Lung (tissue), 12 donors: ENCODE results near the gene TM6SF1. TPM values are rescaled to one million over a fixed set of nuclear protein-coding genes. Genes with fewer than 3 reads are reported as not detected.
A peak's percentile ranks its signal among the peaks of the same experiment; 100 is the strongest.

Experiments
- ATAC-seq: fragments of 200-7000 bp; cut with Tn5 transposase; one replicate; pipeline ENCODE4 v1.9.1; 2020; ENCODE audit warnings: moderate number of reproducible peaks; ENCODE audit not compliant: insufficient read depth, low FRiP score
- DNase-seq, 3 donors: peaks; one replicate each; pipeline ENCODE4 v3.0.0-alpha.2; 2013 to 2017
- H3K27ac ChIP-seq, 2 donors: one replicate each; pipeline ENCODE4 v1.5.1; 2013; ENCODE audit warnings: mild to moderate bottlenecking in 2 of 2, moderate library complexity in 2 of 2, control low read depth in 1 of 2, inconsistent platforms in 1 of 2, low read depth in 1 of 2, low read length in 1 of 2
- H3K27me3 ChIP-seq, 3 donors: one replicate each; pipeline ENCODE4 v1.5.1; 2013; ENCODE audit warnings: low read length in 2 of 3; ENCODE audit not compliant: control insufficient read depth in 3 of 3, insufficient read depth in 3 of 3
- H3K36me3 ChIP-seq, 4 donors: one replicate each; pipeline ENCODE4 v1.5.1; 2013; ENCODE audit warnings: low read length in 4 of 4, mild to moderate bottlenecking in 1 of 4, moderate library complexity in 1 of 4; ENCODE audit not compliant: control insufficient read depth in 4 of 4, insufficient read depth in 4 of 4
- H3K4me1 ChIP-seq, 5 donors: one replicate each; pipeline ENCODE4 v1.5.1; 2013; ENCODE audit warnings: low read length in 5 of 5, mild to moderate bottlenecking in 2 of 5, moderate library complexity in 1 of 5; ENCODE audit not compliant: control insufficient read depth in 5 of 5, insufficient read depth in 5 of 5
- H3K4me3 ChIP-seq: one replicate; pipeline ENCODE4 v1.5.1; 2013; ENCODE audit warnings: mild to moderate bottlenecking, control low read depth, moderate library complexity
- H3K9ac ChIP-seq, 2 donors: one replicate each; pipeline ENCODE4 v1.5.1; 2013; ENCODE audit warnings: low read length in 2 of 2, control low read depth in 1 of 2; ENCODE audit not compliant: insufficient read depth in 1 of 2
- H3K9me3 ChIP-seq, 4 donors: one replicate each; pipeline ENCODE4 v1.5.1; 2013; ENCODE audit warnings: low read length in 3 of 4, mild to moderate bottlenecking in 1 of 4, moderate library complexity in 1 of 4; ENCODE audit not compliant: control insufficient read depth in 4 of 4, insufficient read depth in 3 of 4
- CTCF ChIP-seq: IDR thresholded peaks from 2 replicates; pipeline ENCODE4 v1.5.1; 2012; ENCODE audit warnings: mild to moderate bottlenecking; ENCODE audit errors: control extremely low read depth, extremely low read depth
- WGBS, 2 donors: extraction: QIAGEN DNeasy Blood & Tissue Kit; methylation state at CpG; one replicate each; pipeline ENCODE4 v1.1.7; 2013; 5-methylcytosine and 5-hydroxymethylcytosine counted together
- polyA plus RNA-seq, 2 donors: library from polyadenylated mRNA; stranded (reverse); fragments of 200-250 nt; gene quantifications; one replicate each; pipeline ENCODE4 v1.2.1, GENCODE V29; 2013
- total RNA-seq, 2 donors: library from RNA; depleted of rRNA in 1 of 2; stranded (reverse); fragments of >200 nt in 1 of 2; gene quantifications; one replicate each; pipeline ENCODE4 v1.2.1, GENCODE V29; 2014 to 2021
- donor health status: control.
- donor health status: control.
- donor health status: Bipolar disorder and iron deficiency.
- donor health status: healthy.
- donor health status: DM: yes; HTN: yes; CAD: no.

The TM6SF1 gene
- total and polyA plus RNA-seq, 4 donors, result 4.3 to 15.8 (median 13.7) TPM

- TF ChIP-seq CTCF, result no peak
- no peaks in the 10 kb centered on the region for H3K9me3 ChIP-seq
- no peak for DNase-seq
- H3K9ac ChIP-seq, result no peak overlapping the region
- 67 to 86% methylated on average over 3 of the region's 3 CpGs for WGBS, 2 donors
- ATAC-seq, result no peak
- H3K27me3 ChIP-seq, result peaks cover 0 to 20% (median 19%) of the 10 kb centered on the region in 3 donors
- no peak overlapping the region for H3K4me3 ChIP-seq
- peak overlapping the region in 1 of 2 donors; percentile 2 for H3K27ac ChIP-seq
- peaks cover 0 to 5% (median 0%) of the 10 kb centered on the region in 4 donors for H3K36me3 ChIP-seq
- peaks cover 0 to 33% (median 0%) of the 10 kb centered on the region in 5 donors for H3K4me1 ChIP-seq
Measured at GRCh38 chr15:83110381-83110780, 2.9 kb downstream of the TM6SF1 start.

DNA sequence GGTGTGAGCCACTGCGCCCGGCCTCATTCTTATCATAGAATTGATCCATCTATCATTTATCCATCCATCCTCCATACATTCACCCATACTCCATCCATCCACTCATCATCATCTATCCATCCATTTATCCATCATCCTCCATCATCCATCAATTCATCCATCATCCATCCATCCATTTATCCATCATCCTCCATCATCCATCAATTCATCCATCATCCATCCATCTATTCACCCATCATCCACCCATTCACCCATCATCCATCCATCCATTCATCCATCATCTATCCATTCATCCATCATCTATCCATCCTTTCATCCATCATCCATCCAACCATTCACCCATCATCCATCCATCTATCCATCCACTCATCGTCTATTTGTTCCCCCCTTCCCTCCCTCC lies 3.7 kb downstream of the TM6SF1 start:
- DNase-seq (no peak), ATAC-seq (no peak)
- Histone ChIP-seq H3K36me3 (peaks cover 0 to 6% (median 0%) of the 10 kb centered on the region in 4 donors), H3K4me3 (no peak overlapping the region), H3K9ac (no peak overlapping the region), H3K4me1 (peaks cover 0 to 33% (median 0%) of the 10 kb centered on the region in 5 donors), H3K27me3 (peaks cover 0 to 20% (median 19%) of the 10 kb centered on the region in 3 donors), H3K27ac (no peak overlapping the region), H3K9me3 (no peaks in the 10 kb centered on the region)
- WGBS, 2 donors, result 95 to 100% methylated on average over 3 of the region's 3 CpGs
- no peak for TF ChIP-seq CTCF

- ATAC-seq (no peak), DNase-seq (peak in 2 of 3 donors; percentile 19 to 21)
- no peak overlapping the region for H3K9ac ChIP-seq
- peaks cover 0 to 31% (median 0%) of the 10 kb centered on the region in 5 donors for H3K4me1 ChIP-seq
- peaks cover 0 to 6% (median 0%) of the 10 kb centered on the region in 4 donors for H3K36me3 ChIP-seq
- no peak for TF ChIP-seq CTCF
- peak overlapping the region in 1 of 2 donors; percentile 65 for H3K27ac ChIP-seq
- H3K4me3 ChIP-seq, result no peak overlapping the region
- 57 to 68% methylated on average over 8 of the region's 8 CpGs for WGBS, 2 donors
- peaks cover 0 to 15% (median 12%) of the 10 kb centered on the region in 3 donors for H3K27me3 ChIP-seq
- H3K9me3 ChIP-seq, result no peaks in the 10 kb centered on the region
Measured at GRCh38 chr15:83112233-83112955, 4.9 kb downstream of the TM6SF1 start.
